HCT116 (cell line): Measurements from ENCODE around the gene IL17RA. TPM values are rescaled to one million over a fixed set of nuclear protein-coding genes. Genes with fewer than 3 reads are reported as not detected.

Source experiments
- ATAC-seq: fragments of 200-7000 bp; cut with Tn5 transposase; 2 replicates; pipeline ENCODE4 v1.9.1; 2020; ENCODE audit warnings: mild to moderate bottlenecking, moderate library complexity
- BruUV-seq: library from RNA; stranded (reverse); fragments of 400-500 nt; replicated peaks from 2 replicates; lab custom pipeline; 2021; lab: Mats Ljungman, UMichigan
- CTCF ChIA-PET: fragments of 300-600 bp; sonication (Branson Sonifier 250); formaldehyde crosslinking; loops from one replicate; lab custom pipeline; 2021; ENCODE audit warnings: antibody characterized with exemption; lab: Charles Lee
- POLR2A ChIA-PET: fragments of 300-600, 350-600 bp; sonication (Branson Sonifier 250); formaldehyde crosslinking; loops from one replicate; lab custom pipeline; 2021; ENCODE audit warnings: antibody characterized with exemption; lab: Charles Lee
- RAD21 ChIA-PET, 2 experiments: fragments of 300-600 bp; sonication (Branson Sonifier 250); formaldehyde crosslinking; loops; one replicate each; lab custom pipeline; 2023; ENCODE audit warnings: low total read pairs in 2 of 2; ENCODE audit not compliant: uncharacterized antibody in 2 of 2, unreplicated experiment in 2 of 2, low non-redundant PET in 1 of 2; lab: Charles Lee
- DNase-seq: peaks from one replicate; pipeline ENCODE4 v3.0.0-alpha.2; 2010; ENCODE audit warnings: low read depth, low spot score
- H2AFZ ChIP-seq: fragments of 200-600 bp; shearing (Covaris generic), sonication (generic); 2 replicates; pipeline ENCODE4 v1.6.1; 2017; ENCODE audit warnings: low read depth, mixed run types, mixed read lengths, antibody characterized with exemption, low read length; ENCODE audit not compliant: poor library complexity, severe bottlenecking
- H3K27ac ChIP-seq: 2 replicates; pipeline ENCODE4 v1.5.1; 2012; ENCODE audit warnings: low read depth, low read length
- H3K27me3 ChIP-seq: fragments of 200-600 bp; sonication (generic); 2 replicates; pipeline ENCODE4 v1.6.1; 2016; ENCODE audit warnings: mixed run types, low read length, mixed read lengths; ENCODE audit not compliant: insufficient read depth
- H3K36me3 ChIP-seq, 2 experiments: fragments of 200-500 bp in 1 of 2; fragments of 200-600 bp in 1 of 2; sonication (Bioruptor generic) in 1 of 2; sonication (generic) in 1 of 2; 2 replicates each; pipeline versions ENCODE4 v1.5.1 to v1.6.1; 2014 to 2016; ENCODE audit warnings: low read length in 2 of 2, inconsistent platforms in 1 of 2, mixed read lengths in 1 of 2, mixed run types in 1 of 2; ENCODE audit not compliant: insufficient read depth in 2 of 2, control insufficient read depth in 1 of 2
- H3K4me1 ChIP-seq, 2 experiments: fragments of 200-600 bp in 1 of 2; sonication (generic) in 1 of 2; 2 replicates each; pipeline versions ENCODE4 v1.5.1 to v1.6.1; 2012 to 2017; ENCODE audit warnings: low read length in 2 of 2, inconsistent platforms in 1 of 2, mild to moderate bottlenecking in 1 of 2, mixed read lengths in 1 of 2, mixed run types in 1 of 2, moderate library complexity in 1 of 2; ENCODE audit not compliant: insufficient read depth in 2 of 2, control insufficient read depth in 1 of 2
- H3K4me2 ChIP-seq: fragments of 200-600 bp; sonication (generic); 2 replicates; pipeline ENCODE4 v1.6.1; 2017; ENCODE audit warnings: mixed run types, low read length, mixed read lengths
- H3K4me3 ChIP-seq, 2 experiments: fragments of 200-600 bp in 1 of 2; sonication (generic) in 1 of 2; replicated peaks in 1 of 2; 2 replicates each; pipeline ENCODE4 v1.5.1; 2011 to 2016; ENCODE audit warnings: low read length in 2 of 2, control low read depth in 1 of 2, low read depth in 1 of 2, mild to moderate bottlenecking in 1 of 2, mixed read lengths in 1 of 2, mixed run types in 1 of 2
- H3K79me2 ChIP-seq: fragments of 200-600 bp; sonication (generic); 2 replicates; pipeline ENCODE4 v1.6.1; 2017; ENCODE audit warnings: mild to moderate bottlenecking, mixed run types, low read length, moderate library complexity, mixed read lengths; ENCODE audit not compliant: insufficient read depth
- H3K9ac ChIP-seq: fragments of 200-600 bp; sonication (generic); 2 replicates; pipeline ENCODE4 v1.6.1; 2016; ENCODE audit warnings: low read length, mixed read lengths
- H3K9me2 ChIP-seq: fragments of 200-600 bp; sonication (generic), shearing (Covaris generic); 2 replicates; pipeline ENCODE4 v1.6.1; 2017; ENCODE audit warnings: mixed run types, mild to moderate bottlenecking, moderate library complexity; ENCODE audit not compliant: insufficient read depth
- H3K9me3 ChIP-seq, 2 experiments: fragments of 200-500 bp in 1 of 2; fragments of 200-600 bp in 1 of 2; sonication (Bioruptor generic) in 1 of 2; sonication (generic) in 1 of 2; 2 replicates each; pipeline ENCODE4 v1.6.1; 2014 to 2017; ENCODE audit warnings: low read length in 2 of 2, mixed read lengths in 2 of 2, inconsistent platforms in 1 of 2, low read depth in 1 of 2, mild to moderate bottlenecking in 1 of 2, mixed run types in 1 of 2, moderate library complexity in 1 of 2; ENCODE audit not compliant: control insufficient read depth in 1 of 2, insufficient read depth in 1 of 2
- H4K20me1 ChIP-seq: fragments of 200-600 bp; sonication (generic), shearing (Covaris generic); 2 replicates; pipeline ENCODE4 v1.6.1; 2017; ENCODE audit warnings: mixed run types, mild to moderate bottlenecking, moderate library complexity; ENCODE audit not compliant: insufficient read depth
- CEBPB ChIP-seq: IDR thresholded peaks from 2 replicates; pipeline ENCODE4 v1.6.1; 2012; ENCODE audit warnings: low read depth
- CTCF ChIP-seq, 3 experiments: fragments of 200-600 bp in 1 of 3; sonication (generic) in 1 of 3; IDR thresholded peaks in 2 of 3; conservative IDR thresholded peaks in 1 of 3; 2 replicates each; pipeline ENCODE4 v1.5.1; 2012 to 2017; ENCODE audit warnings: low read depth in 2 of 3, low read length in 2 of 3, antibody characterized with exemption in 1 of 3, borderline replicate concordance in 1 of 3, control low read depth in 1 of 3, mild to moderate bottlenecking in 1 of 3, mixed read lengths in 1 of 3, mixed run types in 1 of 3, moderate library complexity in 1 of 3; ENCODE audit not compliant: insufficient read depth in 1 of 3
- POLR2AphosphoS5 ChIP-seq: IDR thresholded peaks from 2 replicates; pipeline ENCODE4 v1.6.1; 2011; ENCODE audit warnings: mild to moderate bottlenecking, low read depth, low read length, moderate library complexity
- intact Hi-C: fragments of 100-400 bp; cut with micrococcal nuclease; formaldehyde crosslinking; loops from 2 replicates; pipeline ENCODE4 v1.10.0; 2022
- total RNA-seq: library from RNA; stranded (reverse); gene quantifications from one replicate; pipeline ENCODE4 v1.2.1, GENCODE V29; 2021; ENCODE audit not compliant: unreplicated experiment

The IL17RA gene
- total RNA-seq, 1 experiment from 2014 or later, result 17.3 TPM

- H3K4me3 ChIP-seq, result no peak overlapping the region
- peaks cover 1 to 5% of the 10 kb centered on the region in 2 experiments; a peak in 2 of 4 replicates for H3K36me3 ChIP-seq
Observed at GRCh38 chr22:17107547-17107810, 22.7 kb downstream of the IL17RA start.

More at GRCh38 chr22:17107547-17107810, 22.7 kb downstream of the IL17RA start:
- no TSS peak for BruUV-seq
- ATAC-seq, result no peak
- no peaks in the 10 kb centered on the region for H3K9me3 ChIP-seq
- TF ChIP-seq CEBPB (no peak), CTCF (IDR thresholded peaks at IDR 0.05 in 2 of 3, conservative IDR thresholded peaks at IDR 0.05 in 1 of 3; ENCODE audit: borderline replicate concordance in 1 of 3, insufficient read depth in 1 of 3, low read depth in 2 of 3, low read length in 2 of 3) (no peak), POLR2AphosphoS5 (no peak)
- TF ChIP-seq, all 23 proteins: peak for 0
- no peaks in the 10 kb centered on the region for H3K4me1 ChIP-seq
- no peak overlapping the region for H3K27ac ChIP-seq
- no peaks in the 10 kb centered on the region for H4K20me1 ChIP-seq
- no peak overlapping the region for H3K9ac ChIP-seq
- RAD21 ChIA-PET, result no interaction called here
- intact Hi-C loops, result no loop called here
- no peak overlapping the region for H2AFZ ChIP-seq
- no peaks in the 10 kb centered on the region for H3K9me2 ChIP-seq
- POLR2A ChIA-PET, result no interaction called here
- CTCF ChIA-PET, result no interaction called here
- no peaks in the 10 kb centered on the region for H3K27me3 ChIP-seq
- DNase-seq, result no peak
- H3K4me2 ChIP-seq, result no peak overlapping the region
- H3K79me2 ChIP-seq, result no peaks in the 10 kb centered on the region
